Superior temporal gyrus (tissue), 1 donor: ENCODE data around the gene TWSG1.
"Not testable (repeated sequence)": the region's sequence is repeated elsewhere in the genome, so short reads cannot be mapped to it uniquely, and the experiment has no call there.

Experiments used
- DNase-seq: peaks from one replicate; pipeline ENCODE4 v3.0.0-alpha.2; 2016; ENCODE audit errors: extremely low spot score

The TWSG1 gene

DNA sequence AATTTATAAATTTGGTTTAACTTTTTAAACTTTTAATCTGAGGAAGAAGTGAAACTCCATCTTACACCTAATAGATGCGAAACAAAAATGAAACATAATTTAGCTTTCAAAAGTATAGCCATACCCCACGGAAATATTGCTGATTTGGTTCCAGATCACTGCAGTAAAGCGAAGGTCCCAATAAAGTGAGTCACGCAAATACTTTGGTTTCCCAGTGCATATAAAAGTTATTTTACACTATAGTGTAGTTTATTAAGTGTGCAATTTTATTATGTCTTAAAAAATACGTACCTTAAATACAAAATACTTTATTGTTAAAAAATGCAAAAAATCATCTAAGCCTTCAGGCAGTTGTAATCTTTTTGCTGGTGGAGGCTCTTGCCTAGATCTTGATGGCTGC, 55.1 kb downstream of the TWSG1 start:
- DNase-seq, result no peak

DNA sequence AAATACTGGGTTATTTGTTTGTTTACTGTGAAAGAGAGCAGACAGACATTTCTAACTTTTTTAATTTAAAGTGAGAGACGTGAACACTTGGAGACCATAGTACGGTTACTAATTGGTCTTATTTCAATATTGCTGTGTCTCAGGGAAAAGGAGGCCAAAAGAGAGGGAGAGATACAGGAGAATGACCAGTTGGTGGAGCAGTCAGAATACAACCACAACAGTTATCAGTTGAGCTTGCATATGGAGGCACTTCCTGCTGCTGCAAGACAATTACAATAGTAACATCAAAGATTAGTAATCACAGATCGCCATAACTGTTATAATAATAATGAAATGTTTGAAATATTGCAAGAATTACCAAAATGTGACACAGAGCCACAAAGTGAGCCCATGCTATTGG, 58.2 kb downstream of the TWSG1 start:
- DNase-seq, result no peak

DNA sequence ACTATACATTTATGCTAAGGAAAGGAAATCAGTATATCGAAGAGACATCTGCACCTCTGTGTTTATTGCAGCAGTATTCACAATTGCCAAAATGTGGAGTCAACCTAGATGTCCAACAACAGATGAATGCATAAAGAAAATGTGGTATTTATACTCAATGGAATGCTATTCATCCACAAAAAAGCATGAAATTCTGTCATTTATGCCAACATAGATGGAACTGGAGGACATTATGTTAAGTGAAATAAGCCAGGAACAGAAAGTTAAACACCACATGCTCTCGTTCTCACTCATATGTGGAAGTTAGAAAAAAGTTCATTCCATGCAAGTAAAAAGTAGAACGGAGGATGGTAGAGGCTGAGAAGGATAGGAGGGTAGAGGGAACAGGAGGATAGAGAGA, 59.5 kb downstream of the TWSG1 start:
- no peak for DNase-seq

DNA sequence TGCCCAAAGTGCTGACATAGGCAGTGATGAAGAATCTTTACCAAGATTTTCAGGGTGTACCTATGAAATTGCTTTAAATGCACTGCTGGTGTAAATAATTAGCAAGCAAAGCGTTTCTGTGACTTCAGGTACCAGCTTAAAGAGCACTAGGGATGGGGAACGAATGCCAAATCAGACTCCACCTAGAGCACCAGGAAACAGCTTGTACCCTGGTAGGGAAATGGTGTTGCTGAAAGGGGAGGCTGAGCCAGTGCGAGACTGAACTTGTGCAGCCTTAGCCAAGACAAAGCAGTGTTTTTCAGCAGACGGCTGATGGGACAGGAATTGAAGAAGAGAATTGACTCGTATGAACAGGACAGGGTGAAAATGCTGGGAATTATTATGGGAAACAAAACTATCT, 65.6 kb downstream of the TWSG1 start:
- no peak for DNase-seq

DNA sequence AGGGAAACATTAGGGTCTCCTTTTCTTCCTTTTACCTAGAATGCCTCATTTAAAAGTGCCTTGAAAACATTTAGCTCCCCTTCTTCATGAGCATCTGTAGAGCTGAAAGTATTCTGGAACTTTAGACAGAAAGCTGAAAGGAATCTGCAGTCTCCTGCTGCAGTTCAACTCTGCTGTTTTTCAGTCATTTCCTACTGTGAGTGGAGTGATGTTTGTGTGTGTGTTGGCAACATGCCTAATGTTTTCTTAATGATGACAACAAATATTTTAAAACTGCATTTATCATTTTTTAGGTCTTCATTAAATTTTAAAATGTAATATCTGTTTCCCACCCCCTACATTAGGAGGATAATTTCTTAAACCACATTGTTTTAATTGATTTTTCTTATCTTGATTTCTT, 66.6 kb downstream of the TWSG1 start:
- DNase-seq, result no peak

DNA sequence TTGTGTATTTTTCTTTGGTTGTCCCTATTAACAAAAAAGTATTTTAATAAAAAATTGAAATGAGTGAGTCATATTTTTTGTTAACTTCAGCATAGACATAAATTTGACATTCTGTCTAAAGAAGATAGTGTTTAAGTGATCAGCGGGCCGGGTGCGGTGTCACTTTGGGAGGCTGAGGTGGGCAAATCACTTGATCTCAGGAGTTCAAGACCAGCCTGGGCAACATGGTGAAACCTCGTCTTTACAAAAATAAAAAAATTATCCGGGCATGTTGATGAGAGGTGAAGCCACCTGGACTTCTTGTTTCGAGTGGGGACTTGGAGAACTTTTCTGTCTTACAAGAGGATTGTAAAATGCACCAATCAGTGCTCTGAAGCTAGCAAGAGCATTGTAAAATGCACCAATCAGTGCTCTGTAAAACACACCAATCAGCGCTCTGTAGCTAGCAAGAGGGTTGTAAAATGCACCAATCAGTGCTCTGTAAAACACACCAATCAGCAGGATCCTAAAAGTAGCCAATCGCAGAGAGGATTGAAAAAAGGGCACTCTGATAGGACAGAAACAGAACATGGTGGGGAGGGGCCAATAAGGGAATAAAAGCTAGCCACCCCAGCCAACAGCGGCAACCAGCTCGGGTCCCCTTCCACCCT, 67.9 kb downstream of the TWSG1 start:
- not testable (repeated sequence) for DNase-seq

DNA sequence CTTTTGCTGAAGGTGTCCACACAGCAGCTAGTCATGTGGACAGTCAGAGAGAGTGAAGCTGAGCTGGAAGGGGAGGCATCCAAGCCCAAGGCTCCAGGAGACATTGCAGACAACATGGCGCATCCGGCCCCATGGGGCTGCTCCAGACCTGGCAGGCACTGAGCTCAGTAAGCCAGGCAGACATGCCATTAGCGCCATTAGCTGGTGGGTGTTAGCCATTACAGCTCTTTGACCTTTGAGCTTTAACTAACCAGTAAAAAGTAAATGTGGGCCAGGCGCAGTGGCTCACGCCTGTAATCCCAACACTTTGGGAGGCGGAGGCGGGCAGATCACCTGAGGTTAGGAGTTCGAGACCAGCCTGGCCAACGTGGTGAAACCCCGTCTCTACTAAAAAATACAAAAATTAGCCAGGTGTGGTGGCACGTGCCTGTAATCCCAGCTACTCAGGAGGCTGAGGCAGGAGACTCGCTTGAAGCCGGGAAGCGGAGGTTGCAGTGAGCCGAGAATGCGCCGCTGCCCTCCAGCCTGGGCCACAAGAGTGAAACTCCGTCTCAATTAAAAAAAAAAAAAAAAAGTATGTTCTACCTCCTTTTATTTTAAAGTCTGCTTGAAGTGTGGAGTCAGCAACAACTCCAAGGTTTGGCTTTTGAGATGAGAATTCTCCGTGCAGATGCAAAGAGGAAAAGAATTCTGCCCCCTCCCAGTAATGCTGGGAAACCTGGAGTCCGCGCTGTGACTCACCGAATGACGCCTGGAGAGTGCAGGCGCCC, 69.4 kb downstream of the TWSG1 start:
- no peak for DNase-seq

DNA sequence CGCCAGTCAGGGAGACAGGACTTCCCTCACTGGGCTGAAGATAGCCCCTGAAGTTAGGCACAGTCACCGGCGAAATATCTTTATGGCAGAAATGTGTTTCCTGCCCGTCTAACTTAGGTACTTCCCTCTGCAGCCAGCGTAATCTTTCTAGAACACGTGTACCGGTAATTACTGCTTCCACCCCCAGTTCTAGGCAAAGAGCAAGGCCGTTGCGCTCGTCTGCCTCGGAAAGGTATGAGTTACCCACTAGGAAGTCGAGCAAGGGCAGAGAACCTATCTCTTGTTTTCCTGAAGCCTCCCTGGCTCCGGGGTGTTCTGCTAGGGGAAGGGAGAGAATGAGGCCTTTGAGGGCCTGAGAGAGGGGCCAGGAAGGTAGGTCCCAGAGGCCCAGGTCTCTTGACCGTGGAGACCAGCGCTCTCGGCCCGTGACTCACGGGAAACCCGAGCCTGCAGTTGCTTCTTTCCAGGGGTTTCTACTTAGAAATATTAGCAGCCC, 70.0 kb downstream of the TWSG1 start:
- DNase-seq, result no peak

DNA sequence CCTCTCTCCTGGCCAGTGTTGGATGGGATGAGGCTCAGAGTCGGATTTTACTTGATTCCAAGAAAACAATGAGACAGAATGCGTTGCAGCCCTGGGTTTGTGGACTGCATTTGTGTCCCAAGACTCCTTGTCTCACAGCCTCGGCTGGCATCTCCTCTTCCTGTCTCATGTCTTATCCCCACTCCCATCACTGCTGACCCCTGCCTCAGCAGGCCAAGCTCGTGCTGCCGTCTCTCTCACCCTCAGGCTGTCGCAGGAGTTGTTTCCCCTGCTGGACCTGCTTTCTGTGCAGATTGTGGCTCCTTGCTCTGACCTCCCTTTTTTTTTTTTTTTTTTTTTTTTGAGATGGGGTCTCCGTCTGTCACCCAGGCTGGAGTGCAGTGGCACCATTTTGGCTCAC, 70.6 kb downstream of the TWSG1 start:
- no peak for DNase-seq

DNA sequence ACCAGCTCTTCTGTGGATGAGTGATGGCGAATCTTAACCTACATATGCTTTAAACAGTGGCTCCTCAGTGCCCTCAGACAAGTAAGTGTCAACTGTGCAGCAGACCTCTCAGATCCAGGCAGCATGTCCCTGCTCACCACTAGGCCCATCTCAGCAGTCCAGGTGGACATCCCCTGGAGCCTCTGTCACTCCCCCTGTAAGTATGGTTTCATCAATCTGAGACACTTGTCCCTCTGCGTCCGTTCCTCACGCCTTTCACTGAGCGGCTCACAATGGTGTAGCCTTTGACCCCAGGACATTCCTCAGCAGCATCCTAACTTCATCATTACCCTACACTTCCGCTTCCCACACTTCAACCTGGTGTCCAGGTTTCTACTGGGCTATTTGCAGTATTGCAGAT, 71.4 kb downstream of the TWSG1 start:
- DNase-seq, result no peak

DNA sequence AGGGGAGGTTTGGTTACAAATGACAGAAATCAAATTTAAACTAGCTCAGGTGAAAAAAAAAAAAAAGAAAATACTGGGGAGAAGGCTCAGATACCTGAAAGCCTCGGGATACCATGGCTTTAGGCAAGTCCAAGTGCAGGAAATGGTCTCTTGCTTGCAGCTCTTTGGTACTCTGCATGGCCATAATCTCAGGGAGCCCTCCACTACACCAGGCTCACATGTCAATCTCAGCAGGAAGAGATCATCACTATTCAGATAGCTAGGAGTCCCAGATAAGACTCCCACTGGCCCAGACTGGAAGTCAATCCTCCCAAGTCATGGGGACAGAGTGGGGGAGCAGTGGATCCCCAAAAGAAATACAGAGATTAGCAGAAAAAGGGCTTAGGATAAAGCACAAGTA, 75.9 kb downstream of the TWSG1 start:
- DNase-seq, result no peak

DNA sequence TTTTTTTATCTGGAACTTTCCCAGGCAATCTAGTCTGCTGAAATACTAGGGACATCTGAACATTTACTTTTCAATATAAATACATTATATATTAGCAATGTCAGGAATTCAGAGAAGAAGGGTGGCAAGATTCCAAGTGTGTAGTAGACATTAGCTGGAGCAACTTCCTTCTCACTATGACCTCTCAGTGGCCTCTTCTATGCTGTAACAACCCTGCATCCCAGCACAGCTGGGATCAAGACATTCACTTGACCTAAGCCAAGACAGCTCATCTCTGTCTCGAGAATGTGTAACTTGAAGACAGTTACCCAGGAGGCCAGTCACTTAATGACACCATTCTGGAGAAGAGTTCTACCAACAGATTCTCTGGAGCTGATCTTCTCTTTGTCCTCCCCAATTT, 79.0 kb downstream of the TWSG1 start:
- DNase-seq, result no peak

DNA sequence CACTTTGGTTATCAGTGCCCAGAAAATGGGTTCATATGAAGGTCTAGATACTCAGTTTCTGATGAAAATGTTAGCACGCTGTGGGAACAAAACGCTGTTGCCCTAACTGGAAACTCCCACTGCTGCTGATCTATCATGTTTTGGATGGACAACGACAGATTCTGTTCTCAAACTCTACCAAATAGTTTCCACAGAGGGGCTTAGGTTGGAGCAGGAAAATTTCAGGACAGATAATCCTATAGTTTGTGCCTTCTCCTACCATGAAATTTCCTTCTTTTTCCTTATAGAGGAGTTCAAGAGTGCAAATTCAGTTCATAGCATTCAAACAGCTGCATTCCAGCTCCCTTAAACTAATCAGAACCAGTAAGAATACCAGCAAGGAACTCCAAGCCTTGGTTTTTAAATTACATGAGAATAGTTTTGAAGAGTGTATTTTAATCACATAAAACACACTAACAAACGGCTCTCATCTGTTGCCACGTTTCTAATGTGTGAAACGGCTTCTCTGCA, 82.0 kb downstream of the TWSG1 start:
- no peak for DNase-seq

DNA sequence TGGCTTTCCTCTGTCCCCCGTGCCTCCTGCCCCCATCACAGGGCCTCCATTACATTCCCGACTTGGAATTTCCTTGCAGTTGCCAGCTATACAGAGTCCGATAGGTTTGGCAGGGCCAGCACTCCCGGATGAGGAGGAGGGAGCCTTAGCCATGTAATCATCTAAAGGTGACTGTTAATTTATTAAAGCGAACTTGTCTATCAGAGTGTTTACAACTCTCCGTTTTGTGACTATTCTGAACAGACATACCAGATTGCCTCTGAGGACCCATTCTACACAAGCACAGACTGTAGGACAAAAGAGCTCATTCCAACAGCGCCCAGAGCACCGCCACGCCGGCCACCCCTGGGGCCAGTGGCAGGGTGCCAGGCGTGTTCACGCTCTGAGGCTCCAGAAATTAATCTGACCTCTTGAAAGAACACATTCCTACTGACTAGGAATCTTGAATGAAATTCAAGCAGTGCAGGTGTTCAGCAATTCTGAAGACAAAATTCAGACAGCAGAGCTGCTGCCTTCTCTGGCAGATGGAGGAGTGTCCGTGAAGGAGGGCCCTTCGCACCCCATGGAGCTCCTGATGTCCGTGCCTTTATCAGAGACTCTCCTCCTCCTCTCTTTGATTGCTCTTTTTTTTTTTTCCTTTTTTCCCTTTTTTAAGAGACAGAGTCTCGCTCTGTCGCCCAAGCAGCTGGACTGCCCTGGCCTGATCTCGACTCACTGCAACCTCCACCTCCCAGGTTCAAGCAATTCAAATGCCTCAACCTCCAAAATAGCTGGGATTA, 82.7 kb downstream of the TWSG1 start:
- DNase-seq, result no peak

DNA sequence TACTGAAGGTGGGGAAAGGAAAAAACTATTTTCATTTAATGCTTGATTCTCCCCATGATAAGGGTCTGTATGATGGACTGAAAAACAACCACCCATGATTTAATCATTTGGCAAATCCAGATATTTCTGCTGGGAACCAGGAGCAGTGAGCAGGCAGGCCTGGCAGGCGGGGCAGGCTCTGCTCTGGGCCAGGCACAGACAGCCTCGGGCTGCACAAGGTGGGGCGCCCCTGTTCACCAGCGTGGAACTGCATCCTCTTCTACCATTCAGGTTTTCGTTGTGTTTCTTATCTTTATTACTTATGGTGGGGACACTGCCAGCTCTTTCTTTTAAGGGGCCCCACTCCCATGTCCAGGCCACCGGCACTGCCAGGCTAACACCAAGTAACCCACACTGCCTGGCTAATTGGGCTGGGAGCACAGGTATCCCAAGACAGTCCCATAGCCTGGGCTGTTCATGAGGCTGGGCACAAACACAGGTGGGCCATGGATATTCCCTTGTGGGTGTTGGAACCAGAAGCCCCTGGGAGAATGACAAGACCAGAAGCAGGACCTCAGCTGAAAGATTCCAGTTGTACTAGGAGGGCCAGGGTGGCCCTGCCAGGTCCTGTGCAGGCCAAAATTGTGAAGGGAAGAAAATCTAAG, 83.6 kb downstream of the TWSG1 start:
- no peak for DNase-seq

DNA sequence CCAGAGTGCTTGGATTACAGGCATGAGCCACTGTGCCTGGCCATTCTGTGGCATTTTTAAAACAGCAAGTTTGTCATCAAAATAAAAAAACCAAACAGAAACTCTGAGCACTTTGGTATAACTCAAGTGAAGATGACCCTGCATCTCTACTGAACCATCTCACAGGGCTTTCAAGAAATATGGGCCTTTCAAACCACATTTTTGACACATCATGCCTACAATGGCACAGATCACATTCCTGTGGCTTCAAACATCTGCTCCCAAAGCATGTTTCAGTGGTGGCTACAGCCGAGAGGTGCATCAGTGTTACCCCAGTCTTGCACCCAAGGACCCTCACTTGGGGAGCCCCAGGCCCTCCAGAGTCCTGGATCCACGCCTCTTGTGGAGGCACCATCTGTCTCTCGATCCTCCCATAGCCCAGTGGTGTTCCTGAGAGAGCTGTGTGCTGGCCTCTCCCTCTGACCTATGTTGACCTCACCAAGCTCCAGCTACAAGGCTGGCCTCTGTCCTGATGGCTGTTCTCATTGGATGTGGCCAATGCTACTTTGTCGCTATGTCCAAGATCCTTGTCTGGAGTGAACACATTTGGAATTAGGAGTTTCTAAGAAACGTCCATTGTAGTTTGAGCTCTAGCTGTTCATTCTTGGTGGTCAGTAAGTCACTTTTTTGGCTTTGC, 85.5 kb downstream of the TWSG1 start:
- DNase-seq, result no peak

DNA sequence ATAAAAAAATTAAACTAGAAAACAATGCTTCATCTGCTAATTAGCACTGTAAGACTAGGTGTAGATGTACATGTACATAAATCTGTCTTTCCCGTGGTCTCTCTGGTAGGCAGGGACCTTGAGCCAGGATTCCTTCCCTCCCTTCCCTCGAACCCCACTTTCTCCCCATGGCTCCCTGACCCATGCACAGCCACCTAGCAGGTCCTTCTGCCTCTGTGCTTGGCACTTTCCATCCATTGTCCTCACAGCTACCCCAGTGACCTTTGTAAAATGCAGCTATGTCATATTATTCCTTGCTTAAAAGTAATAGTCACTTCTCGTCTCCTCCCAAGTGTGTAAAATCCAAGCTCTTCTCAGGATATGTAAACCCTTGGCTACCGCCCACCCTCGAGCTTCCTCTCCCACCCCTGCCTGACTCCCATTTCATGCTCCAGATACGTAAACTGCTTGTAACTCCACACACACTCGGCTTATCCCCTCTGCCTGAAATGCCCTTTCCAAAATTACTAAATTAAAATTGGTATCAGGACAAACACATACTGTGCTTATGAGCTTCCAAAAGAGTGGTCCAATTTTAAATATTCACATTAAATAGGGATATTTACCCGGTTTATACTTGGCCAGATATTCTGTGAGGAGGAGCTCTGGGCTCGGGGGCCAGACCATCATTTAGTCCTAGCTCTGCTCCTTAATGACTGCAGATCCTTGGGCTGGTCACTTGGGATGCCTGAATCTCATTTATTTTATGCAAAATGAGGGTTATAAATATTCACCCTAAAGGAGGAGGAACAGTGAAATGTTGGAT, 86.7 kb downstream of the TWSG1 start:
- DNase-seq, result no peak

DNA sequence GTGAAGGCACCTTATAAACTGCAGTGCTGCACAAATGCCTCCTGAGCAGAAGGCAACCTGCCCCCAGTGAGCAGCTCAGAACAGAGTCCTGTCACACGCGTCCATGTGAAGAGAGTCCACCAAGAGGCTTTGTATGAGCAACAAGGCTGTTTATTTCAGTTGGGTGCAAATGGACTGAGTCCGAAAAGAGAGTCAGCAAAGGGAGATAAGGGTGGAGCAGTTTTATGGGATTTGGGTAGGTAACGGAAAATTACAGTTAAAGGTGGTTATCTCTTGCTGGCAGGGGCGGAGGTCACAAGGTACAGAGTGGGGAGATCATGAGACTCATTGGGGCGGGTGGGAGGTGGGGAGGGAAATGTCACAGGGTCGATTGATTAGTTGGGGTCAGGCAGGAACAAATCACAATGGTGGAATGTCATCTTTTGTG, 87.3 kb downstream of the TWSG1 start:
- no peak for DNase-seq

DNA sequence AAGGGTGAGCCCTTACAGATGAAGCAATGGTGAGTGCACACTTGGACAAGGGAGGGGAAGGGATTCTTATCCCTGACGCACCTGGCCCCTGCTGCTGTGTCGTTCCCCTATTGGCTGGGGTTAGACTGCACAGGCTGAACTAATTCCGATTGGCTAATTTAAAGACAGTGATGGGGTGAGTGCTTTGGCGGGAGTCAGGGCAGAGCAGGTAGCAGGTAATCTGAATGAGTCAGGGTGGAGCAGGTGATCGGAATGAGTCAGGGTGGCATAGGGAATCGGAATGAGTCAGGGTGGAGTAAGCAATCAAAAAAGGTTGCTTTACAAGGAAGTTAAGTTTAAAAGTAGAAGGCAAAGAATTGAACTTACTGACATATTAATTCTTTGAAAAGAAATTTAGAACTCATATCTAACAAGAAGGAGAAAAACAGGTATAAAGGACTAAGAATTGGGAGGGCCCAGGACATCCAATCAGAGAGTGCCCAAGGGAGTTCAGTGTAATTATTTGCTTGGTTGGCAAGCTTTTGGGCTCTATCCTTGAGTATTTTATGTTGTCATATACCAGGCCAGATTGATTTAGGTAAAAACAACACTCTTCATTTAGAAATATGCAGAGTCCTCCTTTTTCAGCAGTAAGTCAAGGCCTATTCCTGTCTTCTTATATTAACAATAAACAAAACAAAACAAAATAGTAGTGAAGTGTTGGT, 88.4 kb downstream of the TWSG1 start:
- DNase-seq, result no peak

DNA sequence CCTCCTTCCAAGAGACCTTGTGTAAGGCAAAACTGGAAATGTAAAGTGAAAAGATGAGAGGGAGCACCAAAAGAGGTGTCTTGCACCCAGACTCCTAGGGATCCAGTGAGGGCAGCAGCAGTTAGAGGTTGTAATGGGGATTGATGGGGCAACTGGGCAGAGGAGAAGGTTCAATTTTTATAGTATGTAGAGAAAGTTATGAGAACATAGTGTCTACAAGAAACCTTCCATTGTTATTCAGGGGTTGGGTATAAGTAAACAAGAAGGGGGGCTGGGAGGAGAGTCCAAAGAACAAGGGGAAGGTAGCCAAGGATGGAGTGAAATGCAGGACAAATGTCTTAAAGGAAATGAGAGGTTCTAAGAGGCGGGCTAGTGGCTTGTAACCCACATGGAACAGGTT, 89.1 kb downstream of the TWSG1 start:
- DNase-seq, result not testable (repeated sequence)
